Fibroblast of villous mesenchyme (primary cell): Measurements from ENCODE around the gene HOXA10. TPM values are rescaled to one million over a fixed set of nuclear protein-coding genes. Genes with fewer than 3 reads are reported as not detected.
A peak's percentile ranks its signal among the peaks of the same experiment; 100 is the strongest.

Source experiments
- DNase-seq: peaks from one replicate; pipeline ENCODE4 v3.0.0-alpha.2; 2010; ENCODE audit warnings: low read depth
- H3K4me3 ChIP-seq: 2 replicates; pipeline ENCODE4 v1.5.1; 2011; ENCODE audit warnings: low read depth, mild to moderate bottlenecking, low read length
- CTCF ChIP-seq: IDR thresholded peaks from 2 replicates; pipeline ENCODE4 v1.5.1; 2012; ENCODE audit warnings: low read depth, mild to moderate bottlenecking, low read length; ENCODE audit not compliant: insufficient read depth
- total RNA-seq: library from RNA; depleted of rRNA; stranded (reverse); fragments of >200 nt; gene quantifications from 2 replicates; pipeline ENCODE4 v1.2.3, GENCODE V29; 2012

HOXA10 gene
- total RNA-seq, 1 donor: 47.1 TPM

GRCh38 chr7:27176962-27177794 lies 3.1 kb upstream of the HOXA10 start:
- peak overlapping the region; percentile 67 for H3K4me3 ChIP-seq
- peak; percentile 71 for DNase-seq
- no peak for TF ChIP-seq CTCF

GRCh38 chr7:27176524-27176845 lies 2.4 kb upstream of the HOXA10 start:
- DNase-seq: no peak
- H3K4me3 ChIP-seq: peak overlapping the region; percentile 67
- TF ChIP-seq CTCF: no peak

DNA sequence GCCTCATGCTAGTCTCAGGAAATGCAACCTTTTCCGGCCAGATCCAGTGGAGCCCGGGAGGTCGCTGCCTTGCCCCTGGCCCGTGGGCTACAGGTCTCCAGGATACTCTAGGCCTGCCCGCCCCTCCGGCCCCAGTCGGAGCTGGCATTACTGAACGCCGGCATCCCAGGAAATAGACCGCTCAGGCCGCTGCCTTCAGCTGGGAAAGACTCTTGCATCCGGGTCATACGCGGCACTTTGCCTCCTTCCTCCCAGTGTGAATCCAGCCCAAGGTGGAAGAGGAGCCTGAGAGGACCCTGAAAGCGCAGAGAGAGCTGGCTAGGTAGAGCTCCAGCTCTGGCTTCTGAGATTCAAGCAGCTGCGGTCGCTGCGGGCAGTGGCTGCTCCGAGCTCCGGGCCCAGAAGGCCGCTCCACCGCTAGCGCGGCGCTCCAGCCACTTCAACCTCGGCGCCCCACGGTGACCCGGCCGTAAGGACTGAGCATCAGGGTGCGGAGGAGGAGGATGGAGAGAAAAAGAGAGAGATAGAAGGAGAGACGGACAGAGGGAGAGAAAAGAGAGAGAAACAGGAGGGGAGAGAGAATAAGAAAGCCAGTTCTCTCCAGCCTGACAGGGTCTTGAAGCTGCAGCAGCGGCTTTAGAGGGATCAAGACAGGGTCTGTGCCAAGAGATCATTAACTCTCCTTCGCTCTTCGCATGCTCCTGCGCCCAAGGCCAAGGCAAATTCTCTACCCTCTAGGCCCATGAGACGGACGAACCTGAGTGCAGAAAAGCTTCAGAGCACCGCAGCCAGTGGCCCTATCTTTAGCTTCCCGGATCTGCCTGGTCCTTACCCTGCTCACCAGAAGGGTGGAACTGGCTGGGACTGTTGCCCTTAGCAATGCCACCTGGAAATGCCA lies 1.8 kb upstream of the HOXA10 start:
- no peak for TF ChIP-seq CTCF
- DNase-seq: peak; percentile 67
- H3K4me3 ChIP-seq: peak overlapping the region; percentile 67

GRCh38 chr7:27174874-27175625 lies 930 bp upstream of the HOXA10 start:
- DNase-seq: peak; percentile 93
- no peak for TF ChIP-seq CTCF
- peak overlapping the region; percentile 67 for H3K4me3 ChIP-seq

GRCh38 chr7:27173511-27173955 lies 587 bp downstream of the HOXA10 start:
- no peak for TF ChIP-seq CTCF
- peak overlapping the region; percentile 67 for H3K4me3 ChIP-seq
- peak; percentile 10 for DNase-seq

- DNase-seq: peak; percentile 94
- no peak for TF ChIP-seq CTCF
- peak overlapping the region; percentile 67 for H3K4me3 ChIP-seq
These were observed 1.2 kb downstream of the HOXA10 start for GRCh38 chr7:27172823-27173510.
